DND-41 (cell line): Measurements from ENCODE around the gene ABCD3.
"Not testable (repeated sequence)": the region's sequence is repeated elsewhere in the genome, so short reads cannot be mapped to it uniquely, and the experiment has no call there.

ENCODE experiments used
- ATAC-seq: fragments of 200-7000 bp; cut with Tn5 transposase; 3 replicates; pipeline ENCODE4 v1.9.1; 2021; ENCODE audit warnings: low read depth; ENCODE audit not compliant: insufficient read depth
- DNase-seq: peaks from one replicate; pipeline ENCODE4 v3.0.0-alpha.2; 2020
- H2AFZ ChIP-seq: 2 replicates; pipeline ENCODE4 v1.6.0; 2012; ENCODE audit warnings: low read depth, low read length
- H3K27ac ChIP-seq: 2 replicates; pipeline ENCODE4 v1.5.1; 2012; ENCODE audit warnings: low read length, inconsistent platforms
- H3K27me3 ChIP-seq: fragments of 200-600 bp; sonication (generic); 2 replicates; pipeline ENCODE4 v1.6.0; 2012; ENCODE audit warnings: low read length, mild to moderate bottlenecking, inconsistent platforms; ENCODE audit not compliant: insufficient read depth, poor library complexity
- H3K36me3 ChIP-seq: 2 replicates; pipeline ENCODE4 v1.5.1; 2012; ENCODE audit warnings: low read length, inconsistent platforms; ENCODE audit not compliant: insufficient read depth
- H3K4me1 ChIP-seq: 2 replicates; pipeline ENCODE4 v1.5.1; 2012; ENCODE audit warnings: mild to moderate bottlenecking, low read length; ENCODE audit not compliant: insufficient read depth
- H3K4me2 ChIP-seq: 2 replicates; pipeline ENCODE4 v1.6.0; 2012; ENCODE audit warnings: mild to moderate bottlenecking, moderate library complexity, low read length, inconsistent platforms; ENCODE audit not compliant: insufficient read depth
- H3K4me3 ChIP-seq, 2 experiments: fragments of 200-600 bp in 1 of 2; shearing (Covaris generic) in 1 of 2; 2 replicates each; pipeline ENCODE4 v1.5.1; 2012 to 2016; ENCODE audit warnings: inconsistent platforms in 2 of 2, low read length in 2 of 2, mild to moderate bottlenecking in 2 of 2, low read depth in 1 of 2, moderate library complexity in 1 of 2
- H3K79me2 ChIP-seq: 2 replicates; pipeline ENCODE4 v1.6.0; 2012; ENCODE audit warnings: low read length, inconsistent platforms; ENCODE audit not compliant: insufficient read depth
- H3K9ac ChIP-seq: 2 replicates; pipeline ENCODE4 v1.6.0; 2012; ENCODE audit warnings: low read depth, mild to moderate bottlenecking, inconsistent platforms, low read length, moderate library complexity
- H3K9me3 ChIP-seq: 2 replicates; pipeline ENCODE4 v1.5.1; 2012; ENCODE audit warnings: low read length, moderate library complexity, mild to moderate bottlenecking, inconsistent platforms; ENCODE audit not compliant: insufficient read depth, severe bottlenecking
- H4K20me1 ChIP-seq: 2 replicates; pipeline ENCODE4 v1.6.0; 2012; ENCODE audit warnings: low read length; ENCODE audit not compliant: insufficient read depth
- EZH2 ChIP-seq: IDR thresholded peaks from 3 replicates; pipeline ENCODE4 v1.6.1; 2012; ENCODE audit warnings: borderline replicate concordance, low read depth, mild to moderate bottlenecking, moderate library complexity, low read length, inconsistent platforms; ENCODE audit not compliant: severe bottlenecking
- TF ChIP-seq, protein P1 (sequence below): IDR thresholded peaks from 2 replicates; pipeline ENCODE4 v1.5.1; 2012; ENCODE audit warnings: borderline replicate concordance, low read length, moderate library complexity, mild to moderate bottlenecking; ENCODE audit not compliant: poor library complexity, severe bottlenecking; ENCODE audit errors: extremely low read depth

The ABCD3 gene

DNA sequence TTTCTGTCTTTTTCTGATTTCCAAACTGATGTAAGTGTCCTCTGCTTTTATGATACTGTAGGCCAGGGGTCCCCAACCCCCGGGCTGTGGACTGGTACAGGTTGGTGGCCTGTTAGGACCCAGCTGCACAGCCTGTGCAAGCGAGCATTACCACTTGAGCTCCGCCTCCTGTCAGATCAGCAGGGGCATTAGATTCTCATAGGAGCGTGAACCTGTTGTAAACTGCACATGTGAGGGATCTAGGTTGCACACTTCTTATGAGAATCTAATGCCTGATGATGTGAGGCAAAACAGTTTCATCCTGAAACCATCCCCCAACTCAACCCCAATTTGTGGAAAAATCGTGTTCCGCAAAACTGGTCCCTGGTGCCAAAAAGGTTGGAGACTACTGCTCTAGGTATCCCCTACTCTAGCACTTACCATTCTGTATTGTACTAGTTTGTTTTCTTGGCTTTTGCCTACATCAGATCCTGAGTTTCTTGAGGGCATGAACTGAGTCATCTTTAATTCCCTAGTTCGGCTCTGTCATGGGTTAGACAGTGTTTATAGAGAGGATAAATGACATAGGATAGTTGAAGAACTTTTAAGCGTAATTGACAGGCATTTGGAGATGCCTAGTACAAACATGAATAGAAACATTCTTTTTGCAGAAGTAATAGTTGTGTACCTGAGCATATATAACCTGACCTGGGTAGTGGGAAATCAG lies 4.1 kb downstream of the ABCD3 start:
- peaks cover 89% of the 10 kb centered on the region for H3K79me2 ChIP-seq
- no peak overlapping the region for H2AFZ ChIP-seq
- no peak for ATAC-seq
- H4K20me1 ChIP-seq = peaks cover 43% of the 10 kb centered on the region
- H3K9ac ChIP-seq = no peak overlapping the region
- peak overlapping the region; percentile 74; the same call in 1 of the 2 replicates for H3K4me2 ChIP-seq
- no peaks in the 10 kb centered on the region for H3K27me3 ChIP-seq
- no peaks in the 10 kb centered on the region for H3K9me3 ChIP-seq
- no peaks in the 10 kb centered on the region for H3K36me3 ChIP-seq
- no peak overlapping the region for H3K4me3 ChIP-seq
- H3K4me1 ChIP-seq = peaks cover 45% of the 10 kb centered on the region
- no peak overlapping the region for H3K27ac ChIP-seq
- DNase-seq = no peak
- TF ChIP-seq, protein P1, sequence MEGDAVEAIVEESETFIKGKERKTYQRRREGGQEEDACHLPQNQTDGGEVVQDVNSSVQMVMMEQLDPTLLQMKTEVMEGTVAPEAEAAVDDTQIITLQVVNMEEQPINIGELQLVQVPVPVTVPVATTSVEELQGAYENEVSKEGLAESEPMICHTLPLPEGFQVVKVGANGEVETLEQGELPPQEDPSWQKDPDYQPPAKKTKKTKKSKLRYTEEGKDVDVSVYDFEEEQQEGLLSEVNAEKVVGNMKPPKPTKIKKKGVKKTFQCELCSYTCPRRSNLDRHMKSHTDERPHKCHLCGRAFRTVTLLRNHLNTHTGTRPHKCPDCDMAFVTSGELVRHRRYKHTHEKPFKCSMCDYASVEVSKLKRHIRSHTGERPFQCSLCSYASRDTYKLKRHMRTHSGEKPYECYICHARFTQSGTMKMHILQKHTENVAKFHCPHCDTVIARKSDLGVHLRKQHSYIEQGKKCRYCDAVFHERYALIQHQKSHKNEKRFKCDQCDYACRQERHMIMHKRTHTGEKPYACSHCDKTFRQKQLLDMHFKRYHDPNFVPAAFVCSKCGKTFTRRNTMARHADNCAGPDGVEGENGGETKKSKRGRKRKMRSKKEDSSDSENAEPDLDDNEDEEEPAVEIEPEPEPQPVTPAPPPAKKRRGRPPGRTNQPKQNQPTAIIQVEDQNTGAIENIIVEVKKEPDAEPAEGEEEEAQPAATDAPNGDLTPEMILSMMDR = no peak
- TF ChIP-seq EZH2 = no peak

DNA sequence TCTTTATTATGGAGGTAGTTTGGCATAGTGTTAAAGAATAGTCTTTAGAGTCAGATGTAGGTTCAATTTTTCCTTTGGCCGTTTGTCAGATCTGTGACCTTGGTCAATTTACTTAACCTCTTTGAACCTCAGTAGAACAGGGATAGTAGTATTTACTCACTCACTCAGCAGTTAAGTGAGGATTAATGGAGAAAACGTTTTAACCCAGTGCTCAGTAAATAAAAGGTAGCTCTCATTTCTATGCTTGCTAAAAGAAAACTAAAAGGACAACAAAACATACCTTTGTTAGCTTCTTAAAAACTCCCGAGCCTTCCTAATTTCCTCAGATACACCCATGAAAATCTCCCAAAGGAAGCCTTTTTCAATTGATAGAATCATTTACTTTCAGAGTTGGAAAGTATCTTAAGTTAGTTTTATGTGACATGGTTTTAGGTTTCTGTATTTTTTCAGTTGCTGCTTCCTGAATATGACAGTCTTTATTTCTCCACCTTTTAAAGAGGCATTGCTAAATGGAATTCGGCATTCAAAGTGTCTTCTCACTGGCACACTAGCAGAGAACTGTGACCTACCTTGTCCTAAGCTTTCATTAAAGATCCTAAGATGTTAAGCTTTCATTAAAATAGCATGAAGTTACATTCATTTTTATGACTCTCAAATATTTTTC lies 7.8 kb downstream of the ABCD3 start:
- H3K27me3 ChIP-seq = no peaks in the 10 kb centered on the region
- no peak overlapping the region for H3K4me3 ChIP-seq
- H4K20me1 ChIP-seq = peaks cover 40% of the 10 kb centered on the region
- H2AFZ ChIP-seq = no peak overlapping the region
- TF ChIP-seq, protein P1 = no peak
- TF ChIP-seq EZH2 = no peak
- peaks cover 100% of the 10 kb centered on the region for H3K79me2 ChIP-seq
- DNase-seq (no peak), ATAC-seq (no peak)
- H3K9me3 ChIP-seq = no peaks in the 10 kb centered on the region
- no peak overlapping the region for H3K9ac ChIP-seq
- H3K4me1 ChIP-seq = peaks cover 18% of the 10 kb centered on the region
- H3K4me2 ChIP-seq = no peak overlapping the region
- no peak overlapping the region for H3K27ac ChIP-seq
- H3K36me3 ChIP-seq = no peaks in the 10 kb centered on the region

DNA sequence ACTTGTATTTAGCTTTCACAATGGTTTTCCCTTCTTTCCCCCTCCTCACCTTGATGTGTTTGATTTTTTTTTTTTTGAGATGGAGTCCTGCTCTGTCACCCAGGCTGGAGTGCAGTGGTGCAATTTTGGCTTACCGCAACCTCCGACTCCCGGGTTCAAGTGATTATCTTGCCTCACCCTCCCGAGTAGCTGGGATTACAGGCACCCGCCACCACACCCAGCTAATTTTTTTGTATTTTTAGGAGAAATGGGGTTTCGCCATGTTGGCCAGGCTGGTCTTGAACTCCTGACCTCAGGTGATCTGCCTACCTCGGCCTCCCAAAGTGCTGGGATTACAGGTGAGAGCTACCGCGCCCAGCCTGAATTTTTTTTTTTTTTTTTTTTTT lies 8.3 kb downstream of the ABCD3 start:
- not testable (repeated sequence) for H3K36me3 ChIP-seq, H3K4me2 ChIP-seq, H3K9me3 ChIP-seq, H3K27ac ChIP-seq, H2AFZ ChIP-seq, H3K4me3 ChIP-seq, ATAC-seq, H3K27me3 ChIP-seq, DNase-seq, H3K9ac ChIP-seq
- Histone ChIP-seq H3K79me2 (peaks cover 100% of the 10 kb centered on the region), H3K4me1 (peaks cover 12% of the 10 kb centered on the region), H4K20me1 (peaks cover 43% of the 10 kb centered on the region)

DNA sequence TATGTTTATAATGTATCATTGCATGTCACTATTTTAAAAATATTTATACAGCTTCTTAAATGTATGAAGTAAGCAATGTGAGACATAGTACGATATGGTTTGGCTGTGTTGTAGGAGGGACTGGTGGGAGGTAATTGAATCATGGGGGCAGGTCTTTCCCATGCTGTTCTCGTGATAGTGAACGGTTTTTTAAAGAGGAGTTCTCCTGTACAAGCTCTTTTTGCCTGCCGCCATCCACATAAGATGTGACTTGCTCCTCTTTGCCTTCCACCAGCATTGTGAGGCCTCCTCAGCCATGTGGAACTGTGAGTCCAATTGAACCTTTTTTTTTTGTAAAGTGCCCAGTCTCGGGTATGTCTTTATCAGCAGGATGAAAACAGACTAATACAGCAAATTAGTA lies 10.3 kb downstream of the ABCD3 start:
- H3K4me3 ChIP-seq = no peak overlapping the region
- H3K27ac ChIP-seq = no peak overlapping the region
- H3K9ac ChIP-seq = no peak overlapping the region
- H3K27me3 ChIP-seq = no peaks in the 10 kb centered on the region
- H3K4me2 ChIP-seq = no peak overlapping the region
- H4K20me1 ChIP-seq = peaks cover 31% of the 10 kb centered on the region; the same call in 1 of the 2 replicates
- no peaks in the 10 kb centered on the region for H3K4me1 ChIP-seq
- TF ChIP-seq, protein P1 = no peak
- TF ChIP-seq EZH2 = no peak
- 0 out of 2 replicates have a peak, but pooled peaks cover 3% of the 10 kb centered on the region for H3K36me3 ChIP-seq
- peaks cover 99% of the 10 kb centered on the region for H3K79me2 ChIP-seq
- no peaks in the 10 kb centered on the region for H3K9me3 ChIP-seq
- ATAC-seq = no peak
- no peak overlapping the region for H2AFZ ChIP-seq
- DNase-seq = no peak

DNA sequence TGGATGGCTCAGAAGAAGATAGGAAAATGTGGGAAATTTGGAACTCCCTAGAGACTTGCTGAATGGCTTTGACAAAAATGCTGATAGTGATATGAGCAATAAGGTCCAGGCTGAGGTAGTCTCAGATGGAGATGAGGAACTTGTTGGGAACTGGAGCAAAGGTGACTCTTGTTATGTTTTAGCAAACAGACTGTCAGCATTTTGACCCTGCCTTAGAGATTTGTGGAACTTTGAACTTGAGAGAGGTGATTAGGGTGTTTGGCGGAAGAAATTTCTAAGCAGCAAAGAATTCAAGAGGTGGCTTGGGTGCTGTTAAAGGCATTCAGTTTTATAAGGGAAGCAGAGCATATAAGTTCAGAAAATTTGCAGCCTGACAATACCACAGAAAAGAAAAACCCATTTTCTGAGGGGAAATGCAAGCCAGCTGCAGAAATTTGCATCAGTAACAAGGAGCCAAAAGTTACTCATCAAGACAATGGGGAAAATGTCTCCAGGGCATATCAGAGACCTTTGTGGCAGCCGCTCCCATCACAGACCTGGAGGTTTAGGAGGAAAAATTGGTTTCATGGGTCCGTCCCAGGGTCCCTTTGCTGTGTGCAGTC lies 10.8 kb downstream of the ABCD3 start:
- not testable (repeated sequence) for DNase-seq

More for the DNA sequence above, 10.8 kb downstream of the ABCD3 start:
- peaks cover 25% of the 10 kb centered on the region; the same call in 1 of the 2 replicates for H4K20me1 ChIP-seq
- H3K9ac ChIP-seq, H3K27me3 ChIP-seq, H3K27ac ChIP-seq, H3K36me3 ChIP-seq, H3K9me3 ChIP-seq, H2AFZ ChIP-seq, H3K4me3 ChIP-seq, H3K4me1 ChIP-seq, ATAC-seq, H3K4me2 ChIP-seq: not testable (repeated sequence)
- peaks cover 99% of the 10 kb centered on the region for H3K79me2 ChIP-seq
